Hepatocyte (in vitro differentiated cells): ENCODE results near the gene MRPL19. TPM values are rescaled to one million over a fixed set of nuclear protein-coding genes. Genes with fewer than 3 reads are reported as not detected.

Experiments
- DNase-seq: peaks from one replicate; pipeline ENCODE4 v3.0.0-alpha.2; 2016; ENCODE audit warnings: low spot score
- H2AFZ ChIP-seq: fragments of 200-600 bp; sonication (generic); 2 replicates; pipeline ENCODE4 v1.6.0; 2016; ENCODE audit warnings: antibody characterized with exemption, mild to moderate bottlenecking
- H3K27ac ChIP-seq: fragments of 200-600 bp; sonication (generic); 2 replicates; pipeline ENCODE4 v1.5.1; 2016; ENCODE audit warnings: mild to moderate bottlenecking
- H3K27me3 ChIP-seq: fragments of 200-600 bp; sonication (generic); 2 replicates; pipeline ENCODE4 v1.6.1; 2016
- H3K36me3 ChIP-seq: fragments of 200-600 bp; sonication (generic); replicated peaks from 2 replicates; pipeline ENCODE4 v1.5.1; 2016; ENCODE audit warnings: low read depth; ENCODE audit not compliant: insufficient read depth
- H3K4me1 ChIP-seq: fragments of 200-600 bp; sonication (generic); 2 replicates; pipeline ENCODE4 v1.5.1; 2016; ENCODE audit warnings: mild to moderate bottlenecking, moderate library complexity; ENCODE audit not compliant: insufficient read depth
- H3K4me2 ChIP-seq: fragments of 200-600 bp; sonication (generic); 2 replicates; pipeline ENCODE4 v1.6.0; 2016
- H3K4me3 ChIP-seq: fragments of 200-600 bp; sonication (generic); 2 replicates; pipeline ENCODE4 v1.5.1; 2016; ENCODE audit warnings: mild to moderate bottlenecking
- H3K79me2 ChIP-seq: fragments of 200-600 bp; sonication (generic); 2 replicates; pipeline ENCODE4 v1.6.0; 2017; ENCODE audit warnings: mild to moderate bottlenecking
- H3K9me2 ChIP-seq: fragments of 200-600 bp; sonication (generic); replicated peaks from 2 replicates; pipeline ENCODE4 v1.6.0; 2017; ENCODE audit warnings: mild to moderate bottlenecking; ENCODE audit not compliant: insufficient read depth
- H3K9me3 ChIP-seq: fragments of 200-600 bp; sonication (generic); 2 replicates; pipeline ENCODE4 v1.5.1; 2016; ENCODE audit warnings: low read depth, mild to moderate bottlenecking
- H4K20me1 ChIP-seq: fragments of 200-600 bp; sonication (generic); 2 replicates; pipeline ENCODE4 v1.6.0; 2016; ENCODE audit warnings: mild to moderate bottlenecking; ENCODE audit not compliant: insufficient read depth, poor library complexity, severe bottlenecking
- CTCF ChIP-seq: fragments of 200-600 bp; sonication (generic); IDR thresholded peaks from 2 replicates; pipeline ENCODE4 v1.5.1; 2016; ENCODE audit warnings: antibody characterized with exemption, mild to moderate bottlenecking; ENCODE audit not compliant: poor library complexity
- EZH2 ChIP-seq: fragments of 200-600 bp; sonication (generic); IDR thresholded peaks from 2 replicates; pipeline ENCODE4 v1.6.1; 2016; ENCODE audit warnings: antibody characterized with exemption, mild to moderate bottlenecking, borderline replicate concordance
- EZH2phosphoT487 ChIP-seq: fragments of 200-600 bp; sonication (generic); IDR thresholded peaks from one replicate; pipeline ENCODE4 v1.6.1; 2018; ENCODE audit warnings: antibody characterized with exemption, mild to moderate bottlenecking, low read depth, moderate library complexity; ENCODE audit not compliant: unreplicated experiment, severe bottlenecking
- WGBS: methylation state at CpG from one replicate; pipeline ENCODE4 v1.1.6; 2016; ENCODE audit warnings: low lambda C conversion rate; ENCODE audit errors: missing lambda C conversion rate; 5-methylcytosine and 5-hydroxymethylcytosine counted together
- polyA plus RNA-seq: library from polyadenylated mRNA; unstranded; fragments of >200 nt; fragmentation: Nextera tagmentation; extraction: Ambion mirVana; gene quantifications from 2 replicates; pipeline ENCODE4 v1.2.1, GENCODE V29; 2016
- total RNA-seq: library from RNA; depleted of rRNA; stranded (reverse); fragments of >200 nt; gene quantifications from 2 replicates; pipeline ENCODE4 v1.2.3, GENCODE V29; 2014

The MRPL19 gene
- total and polyA plus RNA-seq, 2 experiments from 2014 or later, result 47.9 to 68.7 TPM

DNA sequence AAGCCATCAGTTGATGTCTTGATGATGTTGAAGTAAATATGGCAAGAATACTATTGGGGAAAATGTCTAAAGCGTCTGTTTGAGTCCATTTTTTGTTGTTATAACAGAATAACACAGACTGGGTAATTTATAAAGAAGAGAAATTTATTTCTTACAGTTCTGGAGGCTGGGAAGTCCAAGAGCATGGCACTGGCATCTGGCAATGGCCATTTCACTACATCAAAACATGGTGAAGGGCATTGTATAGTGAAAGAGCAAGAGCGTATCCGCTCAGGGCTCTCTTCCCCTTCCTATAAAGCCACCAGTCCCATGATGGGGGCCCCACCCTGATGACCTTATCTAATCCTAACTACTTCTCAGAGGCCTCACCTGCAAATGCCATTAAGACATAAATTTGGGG is 29.6 kb upstream of the MRPL19 start:
- Histone ChIP-seq H3K4me1 (peaks cover 5% of the 10 kb centered on the region), H3K9me2 (no peaks in the 10 kb centered on the region), H3K9me3 (no peaks in the 10 kb centered on the region), H3K27me3 (no peaks in the 10 kb centered on the region), H3K36me3 (no peaks in the 10 kb centered on the region), H4K20me1 (no peaks in the 10 kb centered on the region), H3K79me2 (no peaks in the 10 kb centered on the region), H3K27ac (no peak overlapping the region), H3K4me2 (no peak overlapping the region), H3K4me3 (no peak overlapping the region), H2AFZ (no peak overlapping the region)
- TF ChIP-seq EZH2, result no peak
- no peak for TF ChIP-seq CTCF
- TF ChIP-seq EZH2phosphoT487, result no peak
- 95% methylated on average over 3 of the region's 3 CpGs for WGBS
- DNase-seq, result no peak

DNA sequence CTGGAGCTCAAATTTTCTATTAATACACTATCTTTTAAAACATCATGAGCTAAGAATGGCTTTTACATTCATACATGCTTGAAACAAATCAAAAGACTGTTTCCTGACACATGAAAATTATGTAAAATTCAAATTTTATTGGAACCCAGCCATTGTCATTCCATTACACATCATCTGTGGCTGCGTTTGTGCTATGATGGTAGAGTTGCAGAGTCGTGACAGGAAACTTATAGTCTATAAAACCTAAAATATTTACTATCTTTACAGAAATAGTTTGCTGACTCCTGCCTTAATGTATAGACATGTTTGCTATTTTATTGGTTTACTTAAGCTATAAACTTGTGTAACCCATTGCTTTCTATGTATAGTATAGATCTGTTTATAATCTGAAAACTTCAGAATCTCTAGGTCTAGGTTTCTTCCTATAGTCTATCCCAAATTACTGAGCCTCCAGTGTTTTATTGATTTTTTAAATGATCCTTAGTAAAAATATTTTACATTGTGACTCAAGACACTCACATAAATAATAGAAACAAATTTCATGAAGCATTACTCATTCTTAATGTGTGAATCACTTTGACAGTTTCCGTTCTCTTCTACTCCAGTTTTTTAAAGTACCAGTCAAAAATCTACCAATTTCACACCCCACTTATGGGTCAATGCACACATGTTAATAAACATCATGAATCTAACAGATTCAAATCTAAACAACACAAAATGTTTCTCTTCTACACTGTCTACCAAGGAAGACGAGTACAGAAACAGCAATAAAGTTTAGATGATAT is 26.4 kb upstream of the MRPL19 start:
- TF ChIP-seq CTCF, result no peak
- TF ChIP-seq EZH2, result no peak
- TF ChIP-seq EZH2phosphoT487, result no peak
- no peaks in the 10 kb centered on the region for H3K9me2 ChIP-seq
- H3K79me2 ChIP-seq, result no peaks in the 10 kb centered on the region
- no peaks in the 10 kb centered on the region for H3K36me3 ChIP-seq
- 66% methylated on average over 4 of the region's 4 CpGs for WGBS
- H3K4me3 ChIP-seq, result no peak overlapping the region
- H3K4me2 ChIP-seq, result no peak overlapping the region
- H3K4me1 ChIP-seq, result no peaks in the 10 kb centered on the region
- H3K27ac ChIP-seq, result no peak overlapping the region
- H3K9me3 ChIP-seq, result no peaks in the 10 kb centered on the region
- DNase-seq, result no peak
- H3K27me3 ChIP-seq, result no peaks in the 10 kb centered on the region
- no peak overlapping the region for H2AFZ ChIP-seq
- no peaks in the 10 kb centered on the region for H4K20me1 ChIP-seq

DNA sequence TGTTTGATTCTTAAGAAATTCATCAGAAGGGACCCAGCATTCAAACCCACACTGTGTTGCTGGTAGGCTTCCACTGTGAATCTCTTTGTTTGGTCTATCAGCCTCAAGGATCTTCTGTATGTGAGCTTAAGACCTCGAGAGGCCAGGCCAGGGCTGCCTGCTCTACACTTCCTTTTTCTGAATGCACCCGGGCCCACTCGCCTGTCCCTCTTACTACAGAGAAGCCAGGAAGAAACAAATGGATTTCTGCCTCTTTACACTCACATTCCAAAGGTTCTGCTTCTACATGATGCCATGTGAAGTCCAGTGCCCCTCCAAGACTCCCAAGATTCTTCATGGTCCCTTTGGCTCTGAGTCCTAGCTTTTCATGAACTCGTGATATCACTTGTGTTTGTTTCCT is 25.4 kb upstream of the MRPL19 start:
- Histone ChIP-seq H3K4me1 (no peaks in the 10 kb centered on the region), H3K27ac (no peak overlapping the region), H3K27me3 (no peaks in the 10 kb centered on the region), H3K4me2 (no peak overlapping the region), H3K4me3 (no peak overlapping the region), H3K9me3 (no peaks in the 10 kb centered on the region), H3K79me2 (no peaks in the 10 kb centered on the region), H2AFZ (no peak overlapping the region), H3K36me3 (no peaks in the 10 kb centered on the region), H4K20me1 (no peaks in the 10 kb centered on the region), H3K9me2 (no peaks in the 10 kb centered on the region)
- DNase-seq, result no peak
- TF ChIP-seq EZH2 (no peak), CTCF (no peak), EZH2phosphoT487 (no peak)
- 78% methylated on average over 4 of the region's 4 CpGs for WGBS
